ENCODE results near the gene GAD2. TPM values are rescaled to one million over a fixed set of nuclear protein-coding genes. Genes with fewer than 3 reads are reported as not detected.

Gene GAD2
- total RNA-seq (2014; rRNA removed; shearing (Covaris generic)), result not detected in 2 replicates

GRCh38 chr10:26216585-26217395, at the start of gene GAD2:
TSS of gene GAD2 (plus strand) at chr10:26216774. CDS start at chr10:26216810, 36 bp downstream.

Other genes starting within 250 kb of the GAD2 start
- gene APBB1IP, start 221.6 kb downstream of the GAD2 start, total RNA-seq (2014; rRNA removed; shearing (Covaris generic)), result not detected in 2 replicates

All from A375 (cell line).